ENCODE results near the gene UBL4A. TPM values are rescaled to one million over a fixed set of nuclear protein-coding genes. Genes with fewer than 3 reads are reported as not detected.

The UBL4A gene
- total and polyA plus RNA-seq, 2 of the 13 experiments (the other 11 are each of a cell fraction or from before 2014, with no cell fraction given) = 16.8 to 25.5 TPM

DNA sequence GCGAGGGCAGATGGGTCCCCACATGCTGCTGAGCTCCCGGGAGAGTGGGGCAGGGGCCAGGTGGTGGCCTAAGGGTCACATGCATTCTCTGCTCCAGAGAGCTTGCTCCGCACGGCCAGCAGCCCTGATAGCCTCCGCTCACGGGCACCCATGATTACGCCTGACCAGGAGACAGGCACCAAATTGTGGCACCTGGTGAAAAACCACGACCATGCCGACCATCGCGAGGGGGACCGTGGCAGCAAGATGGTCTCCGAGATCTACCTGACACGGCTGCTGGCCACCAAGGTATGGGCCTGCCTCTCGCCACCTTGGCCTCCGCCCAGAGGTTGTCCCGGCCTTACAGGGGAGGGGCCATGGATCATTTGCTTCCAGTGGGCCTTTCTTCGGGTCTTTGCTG, 16.5 kb downstream of the UBL4A start:
- Histone ChIP-seq H3K4me1 (ENCODE audit: insufficient read depth, low read length) (peaks cover 12% of the 10 kb centered on the region; the same call in 1 of the 2 replicates), H3K4me2 (ENCODE audit: low read depth, low read length) (no peak overlapping the region), H2AFZ (ENCODE audit: low read length) (no peak overlapping the region), H4K20me1 (ENCODE audit: insufficient read depth, low read length) (no peaks in the 10 kb centered on the region), H3K27ac (ENCODE audit: extremely low read length, insufficient read depth, low read length) (no peak overlapping the region), H3K9ac (ENCODE audit: insufficient read depth, low read depth, low read length) (no peak overlapping the region), H3K36me3 (replicated peaks in 1 of 2; ENCODE audit: control insufficient read depth in 1 of 2, insufficient read depth in 2 of 2, low read length in 2 of 2) (peaks cover 5 to 6% of the 10 kb centered on the region in 2 experiments; a peak in 1 of 5 replicates), H3K27me3 (ENCODE audit: control insufficient read depth in 1 of 2, insufficient read depth in 2 of 2, low read length in 2 of 2) (no peaks in the 10 kb centered on the region), H3K9me3 (ENCODE audit: low read length) (no peaks in the 10 kb centered on the region), H3K4me3 (replicated peaks in 1 of 3; ENCODE audit: insufficient read depth in 1 of 3, low read depth in 2 of 3, low read length in 3 of 3) (no peak overlapping the region), H3K79me2 (ENCODE audit: insufficient read depth, low read length) (no peaks in the 10 kb centered on the region)
- DNase-seq (ENCODE audit: low spot score) = no peak
- intact Hi-C loops (cut with micrococcal nuclease; ENCODE audit: unreplicated experiment) = no loop called here
- no peak for TF ChIP-seq ZNF629 (CRISPR knock-in tag; conservative IDR thresholded peaks at IDR 0.05)
- TF ChIP-seq, protein P1, sequence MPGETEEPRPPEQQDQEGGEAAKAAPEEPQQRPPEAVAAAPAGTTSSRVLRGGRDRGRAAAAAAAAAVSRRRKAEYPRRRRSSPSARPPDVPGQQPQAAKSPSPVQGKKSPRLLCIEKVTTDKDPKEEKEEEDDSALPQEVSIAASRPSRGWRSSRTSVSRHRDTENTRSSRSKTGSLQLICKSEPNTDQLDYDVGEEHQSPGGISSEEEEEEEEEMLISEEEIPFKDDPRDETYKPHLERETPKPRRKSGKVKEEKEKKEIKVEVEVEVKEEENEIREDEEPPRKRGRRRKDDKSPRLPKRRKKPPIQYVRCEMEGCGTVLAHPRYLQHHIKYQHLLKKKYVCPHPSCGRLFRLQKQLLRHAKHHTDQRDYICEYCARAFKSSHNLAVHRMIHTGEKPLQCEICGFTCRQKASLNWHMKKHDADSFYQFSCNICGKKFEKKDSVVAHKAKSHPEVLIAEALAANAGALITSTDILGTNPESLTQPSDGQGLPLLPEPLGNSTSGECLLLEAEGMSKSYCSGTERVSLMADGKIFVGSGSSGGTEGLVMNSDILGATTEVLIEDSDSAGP (CRISPR knock-in tag; IDR thresholded peaks at IDR 0.05; ENCODE audit: borderline replicate concordance) = no peak
- TF ChIP-seq HOXA9 (CRISPR knock-in tag; IDR thresholded peaks at IDR 0.05; ENCODE audit: borderline replicate concordance) = no peak
- TF ChIP-seq SRSF1 (optimal IDR thresholded peaks at IDR 0.05; ENCODE audit: low read depth, low read length) = no peak
- TF ChIP-seq, protein P2, sequence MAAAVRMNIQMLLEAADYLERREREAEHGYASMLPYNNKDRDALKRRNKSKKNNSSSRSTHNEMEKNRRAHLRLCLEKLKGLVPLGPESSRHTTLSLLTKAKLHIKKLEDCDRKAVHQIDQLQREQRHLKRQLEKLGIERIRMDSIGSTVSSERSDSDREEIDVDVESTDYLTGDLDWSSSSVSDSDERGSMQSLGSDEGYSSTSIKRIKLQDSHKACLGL (CRISPR knock-in tag; IDR thresholded peaks at IDR 0.05) = no peak
- TF ChIP-seq MAF1 (CRISPR knock-in tag; IDR thresholded peaks at IDR 0.05; ENCODE audit: borderline replicate concordance) = no peak
- TF ChIP-seq ZNF713 (CRISPR knock-in tag; IDR thresholded peaks at IDR 0.05) = no peak
- TF ChIP-seq, protein P3, sequence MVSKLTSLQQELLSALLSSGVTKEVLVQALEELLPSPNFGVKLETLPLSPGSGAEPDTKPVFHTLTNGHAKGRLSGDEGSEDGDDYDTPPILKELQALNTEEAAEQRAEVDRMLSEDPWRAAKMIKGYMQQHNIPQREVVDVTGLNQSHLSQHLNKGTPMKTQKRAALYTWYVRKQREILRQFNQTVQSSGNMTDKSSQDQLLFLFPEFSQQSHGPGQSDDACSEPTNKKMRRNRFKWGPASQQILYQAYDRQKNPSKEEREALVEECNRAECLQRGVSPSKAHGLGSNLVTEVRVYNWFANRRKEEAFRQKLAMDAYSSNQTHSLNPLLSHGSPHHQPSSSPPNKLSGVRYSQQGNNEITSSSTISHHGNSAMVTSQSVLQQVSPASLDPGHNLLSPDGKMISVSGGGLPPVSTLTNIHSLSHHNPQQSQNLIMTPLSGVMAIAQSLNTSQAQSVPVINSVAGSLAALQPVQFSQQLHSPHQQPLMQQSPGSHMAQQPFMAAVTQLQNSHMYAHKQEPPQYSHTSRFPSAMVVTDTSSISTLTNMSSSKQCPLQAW (CRISPR knock-in tag; IDR thresholded peaks at IDR 0.05) = no peak
- TF ChIP-seq FOSL1 (CRISPR knock-in tag; IDR thresholded peaks at IDR 0.05; ENCODE audit: borderline replicate concordance) = no peak
- BruUV-seq (replicated peaks) = no TSS peak
- no peak for ATAC-seq
- POLR2A ChIA-PET = interaction anchor here (1.0 kb wide), 1 partner anchor 9 kb away, joined by 4 read pairs; the partner anchor contains the start of gene LAGE3
- CTCF ChIA-PET (ENCODE audit: low intra/inter-chr PET ratio, low total read pairs) = no interaction called here
- FAIRE-seq = no peak
- in situ Hi-C loops (cut with HindIII; ENCODE audit: extremely low pct_ligation_motif_present, low pct_unique_long_range_greater_than_20kb) = no loop called here
- WGBS (ENCODE audit: low lambda C conversion rate) = no CpG with 5 or more reads among the region's 18 CpGs
